Tibial artery (tissue), 4 donors: Measurements from ENCODE around the gene MSX1.

ENCODE experiments used
- DNase-seq, 2 donors: peaks; one replicate each; pipeline ENCODE4 v3.0.0-alpha.2; 2019
- H3K27ac ChIP-seq, 2 donors: fragments of 200-600 bp; sonication (generic) in 1 of 2; 1 replicate in 1 of 2; 2 replicates in 1 of 2; pipeline ENCODE4 v1.5.1; 2018 to 2019; ENCODE audit warnings: mild to moderate bottlenecking in 1 of 2
- H3K27me3 ChIP-seq, 2 donors: fragments of 200-600 bp; sonication (generic) in 1 of 2; one replicate each; pipeline versions ENCODE4 v1.5.1 to v1.6.0; 2016 to 2019
- H3K36me3 ChIP-seq, 3 donors: fragments of 200-600 bp; sonication (generic) in 2 of 3; one replicate each; pipeline ENCODE4 v1.5.1; 2016 to 2019; ENCODE audit warnings: mild to moderate bottlenecking in 2 of 3
- H3K4me1 ChIP-seq, 4 donors: fragments of 200-600 bp; sonication (generic) in 2 of 4; 1 replicate in 3 of 4; 2 replicates in 1 of 4; pipeline ENCODE4 v1.5.1; 2016 to 2019
- H3K4me3 ChIP-seq, 2 donors: fragments of 200-600 bp; sonication (generic) in 1 of 2; 1 replicate in 1 of 2; 2 replicates in 1 of 2; pipeline ENCODE4 v1.5.1; 2018 to 2019; ENCODE audit warnings: mild to moderate bottlenecking in 2 of 2
- H3K9me3 ChIP-seq, 3 donors: fragments of 200-600 bp; sonication (generic) in 1 of 3; one replicate each; pipeline ENCODE4 v1.5.1; 2016 to 2019
- CTCF ChIP-seq, 2 experiments: fragments of 200-600 bp in 1 of 2; fragments of 450-650 bp in 1 of 2; IDR thresholded peaks; one replicate each; pipeline ENCODE4 v1.5.1; 2017 to 2019; ENCODE audit warnings: antibody characterized with exemption in 2 of 2, mild to moderate bottlenecking in 1 of 2, moderate library complexity in 1 of 2
- intact Hi-C: fragments of 100-400 bp; cut with DNase I; formaldehyde crosslinking; loops from one replicate; pipeline ENCODE4 v1.15.0; 2023; ENCODE audit warnings: low total_unique reads

MSX1 gene

DNA sequence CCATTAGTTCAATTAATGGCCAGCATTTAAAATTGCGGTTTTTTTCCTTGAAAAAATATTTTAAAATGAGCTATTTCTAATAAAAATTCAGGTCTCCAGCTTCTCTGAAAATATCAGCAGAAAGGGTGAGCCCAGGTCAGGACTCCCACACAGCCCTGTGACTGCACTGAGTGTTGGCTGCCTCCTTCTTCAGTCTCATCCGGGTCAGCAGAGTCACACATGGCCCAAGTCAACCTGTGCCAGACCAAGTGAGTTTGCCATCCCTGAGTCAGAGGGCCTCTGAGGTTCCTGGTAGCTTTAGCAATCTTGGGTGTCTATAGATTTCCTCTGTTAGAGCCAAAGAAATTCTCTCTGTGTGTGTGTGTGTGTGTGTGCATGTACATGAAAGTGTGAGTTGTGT lies 22.1 kb upstream of the MSX1 start:
- intact Hi-C loops, result no loop called here

GRCh38 chr4:4838051-4838935 lies 21.2 kb upstream of the MSX1 start:
- DNase-seq, result no peak
- Histone ChIP-seq H3K27me3 (peaks cover 0 to 18% of the 10 kb centered on the region in 2 donors), H3K27ac (no peak overlapping the region), H3K9me3 (peaks cover 0 to 4% (median 0%) of the 10 kb centered on the region in 3 donors), H3K36me3 (no peaks in the 10 kb centered on the region), H3K4me1 (no peaks in the 10 kb centered on the region), H3K4me3 (no peak overlapping the region)
- intact Hi-C loops, result no loop called here
- no peak for TF ChIP-seq CTCF (IDR thresholded peaks at IDR 0.05)

More for the DNA sequence above, 22.1 kb upstream of the MSX1 start:
- Histone ChIP-seq H3K4me1 (no peaks in the 10 kb centered on the region), H3K4me3 (no peak overlapping the region), H3K27ac (no peak overlapping the region), H3K9me3 (peaks cover 0 to 4% (median 0%) of the 10 kb centered on the region in 3 donors), H3K36me3 (no peaks in the 10 kb centered on the region), H3K27me3 (peaks cover 0 to 10% of the 10 kb centered on the region in 2 donors)
- DNase-seq, result no peak
- no peak for TF ChIP-seq CTCF (IDR thresholded peaks at IDR 0.05)

GRCh38 chr4:4838936-4839810 lies 20.3 kb upstream of the MSX1 start:
- Histone ChIP-seq H3K27ac (no peak overlapping the region), H3K4me3 (no peak overlapping the region), H3K4me1 (no peaks in the 10 kb centered on the region), H3K27me3 (peaks cover 0 to 20% of the 10 kb centered on the region in 2 donors), H3K9me3 (peaks cover 0 to 4% (median 0%) of the 10 kb centered on the region in 3 donors), H3K36me3 (no peaks in the 10 kb centered on the region)
- intact Hi-C loops, result no loop called here
- DNase-seq, result no peak
- TF ChIP-seq CTCF (IDR thresholded peaks at IDR 0.05), result no peak

DNA sequence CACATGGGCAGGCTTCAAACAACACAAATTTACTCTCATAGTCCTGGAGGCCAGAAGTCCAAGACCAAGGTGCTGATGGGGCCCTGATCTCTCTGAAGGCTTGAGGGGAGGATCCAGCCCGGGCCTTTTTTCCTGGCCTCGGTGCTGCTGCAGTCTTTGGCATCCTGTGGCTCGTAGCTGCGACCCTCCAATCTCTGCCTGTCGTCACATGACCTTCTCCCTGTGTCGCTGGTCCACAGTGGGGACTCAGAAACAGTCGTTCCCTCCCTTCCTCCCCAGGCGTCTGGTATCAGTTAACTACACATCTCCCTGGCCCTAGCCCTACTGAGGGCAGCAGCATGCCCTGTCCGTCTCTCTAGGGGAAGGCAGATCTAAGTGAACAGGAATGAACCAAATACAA lies 19.1 kb upstream of the MSX1 start:
- Histone ChIP-seq H3K27me3 (peaks cover 0 to 24% of the 10 kb centered on the region in 2 donors), H3K4me3 (no peak overlapping the region), H3K9me3 (peaks cover 0 to 4% (median 0%) of the 10 kb centered on the region in 3 donors), H3K4me1 (no peaks in the 10 kb centered on the region), H3K36me3 (no peaks in the 10 kb centered on the region), H3K27ac (no peak overlapping the region)
- TF ChIP-seq CTCF (IDR thresholded peaks at IDR 0.05), result no peak
- intact Hi-C loops, result no loop called here
- DNase-seq, result no peak

GRCh38 chr4:4841156-4841555 lies 18.3 kb upstream of the MSX1 start:
- no peak overlapping the region for H3K27ac ChIP-seq
- no peaks in the 10 kb centered on the region for H3K36me3 ChIP-seq
- DNase-seq, result no peak
- intact Hi-C loops, result no loop called here
- no peak overlapping the region for H3K4me3 ChIP-seq
- no peak for TF ChIP-seq CTCF (IDR thresholded peaks at IDR 0.05)
- no peaks in the 10 kb centered on the region for H3K4me1 ChIP-seq
- H3K9me3 ChIP-seq, result peaks cover 0 to under 1% (median 0%) of the 10 kb centered on the region in 3 donors
- H3K27me3 ChIP-seq, result peaks cover 0 to 32% of the 10 kb centered on the region in 2 donors
